ENCODE results near the gene PQBP1.

PQBP1 gene

GRCh38 chrX:48902135-48902534 is 4.4 kb downstream of the PQBP1 start:
- DNase-seq (ENCODE audit: low read depth) = no peak

- DNase-seq (ENCODE audit: low read depth) = no peak
These were observed 5.0 kb downstream of the PQBP1 start for GRCh38 chrX:48902776-48903175.

DNA sequence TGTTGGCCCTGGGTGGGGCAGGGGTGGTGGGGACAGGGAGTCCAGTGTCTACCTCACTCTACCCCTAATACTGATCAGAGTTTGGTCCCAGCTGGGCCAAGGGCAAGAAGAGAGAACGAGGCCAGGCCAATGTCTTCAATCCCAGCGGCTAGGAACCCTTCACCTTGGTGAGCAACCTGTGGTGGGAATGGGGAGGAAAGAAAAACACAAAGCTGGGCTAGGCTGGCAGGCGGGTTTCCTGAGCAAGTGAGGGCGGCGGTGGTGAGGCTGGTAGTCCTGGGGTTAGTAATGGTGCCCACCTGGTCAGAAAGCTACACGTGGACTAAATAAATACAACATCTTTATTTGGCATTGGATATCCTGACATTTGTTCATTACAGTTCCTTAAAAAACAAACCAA is 5.6 kb downstream of the PQBP1 start:
- no peak for DNase-seq (ENCODE audit: low read depth)

DNA sequence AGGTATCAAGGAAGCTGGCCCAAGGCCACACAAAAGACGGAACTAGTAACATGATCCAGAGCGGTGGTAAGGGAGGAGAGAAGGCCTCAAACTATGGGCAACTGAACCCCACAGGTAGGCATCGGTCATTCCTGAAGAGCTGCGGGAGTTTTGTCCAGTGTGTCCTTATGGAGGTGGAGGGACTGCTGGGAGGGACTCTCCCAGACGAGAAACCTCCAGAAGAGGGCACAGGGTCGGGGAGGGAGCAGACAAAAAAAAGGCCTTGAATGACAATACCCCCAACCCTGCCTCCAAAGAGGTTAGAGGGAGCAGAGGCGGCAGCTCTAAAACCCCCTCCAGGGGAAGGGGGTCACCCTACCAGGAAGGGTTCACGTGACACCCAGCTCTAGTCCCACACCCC is 6.5 kb downstream of the PQBP1 start:
- no peak for DNase-seq (ENCODE audit: low read depth)

- no peak for DNase-seq (ENCODE audit: low read depth)
These were observed 6.9 kb downstream of the PQBP1 start for GRCh38 chrX:48904626-48905025.

DNA sequence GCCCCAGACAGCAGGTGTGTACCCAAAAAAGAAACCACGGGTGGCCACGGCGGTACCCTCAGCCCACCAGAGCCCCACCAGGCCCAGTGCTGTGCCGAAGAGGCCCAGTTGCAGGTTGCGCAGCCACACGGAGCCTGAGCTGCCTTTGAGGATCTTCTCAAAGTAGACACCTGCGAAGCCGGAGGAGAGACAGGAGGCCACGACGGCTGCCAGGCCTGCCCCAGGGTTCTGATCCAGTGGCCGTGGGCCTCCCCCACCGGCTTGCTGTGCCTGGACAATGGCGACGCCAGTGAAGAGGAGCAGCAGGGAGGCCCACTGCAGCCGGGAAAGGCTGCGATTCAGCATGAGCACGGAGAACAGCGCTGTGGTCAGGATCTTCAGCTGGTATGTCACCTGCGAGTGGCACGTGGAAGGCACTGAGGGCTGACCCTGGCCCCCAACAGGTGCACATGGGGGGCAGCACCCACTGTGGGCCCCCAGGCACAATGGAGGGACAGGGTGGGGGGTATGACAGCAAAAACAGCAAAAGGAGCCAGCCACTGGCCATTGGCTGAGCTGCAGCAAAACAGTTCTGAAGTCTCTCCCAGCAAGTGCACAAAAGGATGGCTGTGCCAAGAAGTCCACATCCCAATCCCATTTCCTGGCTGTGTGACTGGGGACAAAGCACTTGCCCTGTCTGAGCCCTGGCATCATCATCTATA is 7.5 kb downstream of the PQBP1 start:
- DNase-seq (ENCODE audit: low read depth) = no peak

DNA sequence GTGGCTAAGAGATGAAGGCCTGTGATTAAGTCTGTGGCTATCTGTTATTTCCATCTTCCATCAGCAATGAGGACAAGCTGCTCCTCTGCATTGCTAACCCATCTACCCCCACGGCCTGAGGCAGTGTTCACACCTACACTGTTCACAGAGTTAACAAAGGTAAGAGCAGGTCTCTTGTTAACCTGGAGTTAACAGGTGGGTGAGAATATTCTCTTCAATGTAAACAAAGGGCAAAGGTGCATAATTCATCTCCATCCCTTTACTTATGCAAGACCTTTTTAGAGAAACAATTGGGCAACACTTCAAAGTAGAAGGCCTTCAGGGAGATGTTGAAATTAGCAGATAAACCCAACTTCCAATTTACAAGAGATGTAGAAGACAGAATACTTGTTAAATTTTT is 10.9 kb downstream of the PQBP1 start:
- no peak for DNase-seq (ENCODE audit: low read depth)

DNA sequence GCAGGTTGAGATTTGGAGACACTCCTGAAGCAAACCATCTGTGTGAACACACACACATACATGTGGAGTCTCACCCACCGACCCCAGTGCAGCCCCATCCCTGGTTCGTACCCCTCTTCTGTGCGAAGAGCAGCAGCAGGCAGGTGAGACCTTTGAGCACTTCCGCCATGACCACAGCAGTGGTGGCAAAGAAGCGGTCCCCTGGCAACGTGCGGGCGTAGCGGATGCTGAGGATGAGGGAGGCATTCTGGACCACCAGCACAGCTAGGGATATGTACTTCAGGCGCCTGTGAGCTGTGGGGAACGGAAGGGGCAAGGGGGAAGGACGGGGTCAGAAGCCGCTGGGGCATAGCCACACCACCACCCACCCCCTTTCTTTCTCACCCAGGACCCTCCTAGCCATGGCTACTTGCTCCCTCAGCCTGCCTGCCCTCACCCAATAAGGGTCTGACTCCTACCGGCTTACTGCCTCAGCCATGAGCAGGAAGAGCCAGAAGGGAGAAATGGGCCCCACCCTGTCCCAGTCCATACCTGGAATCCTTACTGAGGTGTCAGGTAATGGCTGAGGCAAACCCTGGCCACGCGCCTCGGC is 12.1 kb downstream of the PQBP1 start:
- DNase-seq (ENCODE audit: low read depth) = no peak

GRCh38 chrX:48910926-48911411 is 13.2 kb downstream of the PQBP1 start:
- DNase-seq (ENCODE audit: low read depth) = no peak

DNA sequence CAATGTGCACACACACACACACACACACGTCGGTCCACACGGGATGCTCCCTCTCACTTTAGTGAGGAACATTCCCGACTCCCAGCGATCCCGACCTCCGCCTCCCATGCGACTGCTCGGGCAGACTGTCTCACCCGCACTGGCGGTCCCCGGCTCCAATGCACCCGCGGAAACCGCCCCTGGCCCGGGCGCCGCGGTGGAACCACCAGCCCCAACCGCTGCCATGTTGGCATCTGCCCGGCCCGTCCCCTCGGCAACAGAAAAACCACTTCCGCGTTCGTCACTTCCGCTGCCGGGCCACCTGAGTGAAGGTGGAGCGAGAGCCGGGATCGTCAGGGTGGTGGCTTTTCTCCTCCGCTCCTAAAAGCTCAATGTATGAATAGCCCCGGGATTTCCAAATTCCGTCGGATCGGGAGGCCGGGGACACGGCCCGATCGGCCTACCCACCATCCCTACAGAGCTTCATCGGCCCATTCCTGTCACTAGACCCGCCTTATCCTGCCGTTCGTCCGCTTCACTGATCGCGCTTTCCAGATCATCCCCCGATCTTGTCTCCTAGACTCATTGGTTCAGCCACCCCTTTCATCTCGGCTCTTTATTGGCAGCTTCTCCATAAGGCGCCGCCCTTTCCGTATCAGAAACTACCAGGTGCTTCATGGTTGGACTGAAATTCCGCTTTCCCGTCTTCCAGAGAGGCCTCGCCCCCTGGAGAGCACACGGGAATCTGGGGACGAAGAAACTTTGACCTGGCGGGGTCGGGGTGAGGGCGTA is 13.9 kb downstream of the PQBP1 start, which contains the start of gene SLC35A2:
TSS of gene SLC35A2 (minus strand) at position 235 of the 771 bp plus-strand sequence. CDS start at position 225, 10 bp downstream.
- DNase-seq (ENCODE audit: low read depth) = peak; percentile 81

DNA sequence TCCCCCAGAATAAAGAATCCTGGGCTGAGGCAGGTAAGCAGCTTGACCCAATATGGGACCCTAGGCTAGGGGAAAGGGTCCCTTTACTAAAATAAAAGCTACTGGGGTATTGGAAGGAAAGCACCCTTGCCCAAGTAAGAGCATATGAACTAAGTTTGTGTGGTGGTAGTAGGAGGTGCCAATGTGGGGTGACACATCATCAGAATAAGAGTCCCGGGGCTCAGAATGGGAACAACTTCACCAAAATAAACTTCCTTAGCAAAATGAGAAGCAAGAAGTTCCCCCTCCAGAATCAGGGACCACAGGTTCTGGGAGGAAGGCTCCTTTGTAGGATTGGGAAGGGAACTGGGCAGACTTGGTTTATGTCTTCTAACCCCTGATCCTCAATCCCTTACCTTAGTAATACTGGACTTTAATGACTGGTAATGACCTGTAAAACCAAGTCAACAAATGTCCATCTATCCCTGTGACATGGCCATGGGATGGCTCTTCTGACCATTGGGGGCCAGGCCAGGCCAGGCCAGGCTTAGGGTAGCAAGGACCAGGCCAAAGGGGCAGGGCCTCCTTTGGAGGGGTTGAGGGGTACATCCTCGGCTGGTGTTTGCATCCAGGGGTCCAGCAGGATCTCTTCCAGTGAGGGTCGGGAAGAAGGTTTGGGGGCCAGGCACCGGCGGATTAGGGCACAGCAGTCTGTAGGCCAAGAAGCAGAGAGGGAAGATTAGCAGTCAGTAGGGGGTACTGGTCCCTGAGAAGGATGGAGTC is 16.1 kb downstream of the PQBP1 start:
- DNase-seq (ENCODE audit: low read depth) = no peak

- DNase-seq (ENCODE audit: low read depth) = no peak
These were observed 17.1 kb downstream of the PQBP1 start for GRCh38 chrX:48914593-48915493.

DNA sequence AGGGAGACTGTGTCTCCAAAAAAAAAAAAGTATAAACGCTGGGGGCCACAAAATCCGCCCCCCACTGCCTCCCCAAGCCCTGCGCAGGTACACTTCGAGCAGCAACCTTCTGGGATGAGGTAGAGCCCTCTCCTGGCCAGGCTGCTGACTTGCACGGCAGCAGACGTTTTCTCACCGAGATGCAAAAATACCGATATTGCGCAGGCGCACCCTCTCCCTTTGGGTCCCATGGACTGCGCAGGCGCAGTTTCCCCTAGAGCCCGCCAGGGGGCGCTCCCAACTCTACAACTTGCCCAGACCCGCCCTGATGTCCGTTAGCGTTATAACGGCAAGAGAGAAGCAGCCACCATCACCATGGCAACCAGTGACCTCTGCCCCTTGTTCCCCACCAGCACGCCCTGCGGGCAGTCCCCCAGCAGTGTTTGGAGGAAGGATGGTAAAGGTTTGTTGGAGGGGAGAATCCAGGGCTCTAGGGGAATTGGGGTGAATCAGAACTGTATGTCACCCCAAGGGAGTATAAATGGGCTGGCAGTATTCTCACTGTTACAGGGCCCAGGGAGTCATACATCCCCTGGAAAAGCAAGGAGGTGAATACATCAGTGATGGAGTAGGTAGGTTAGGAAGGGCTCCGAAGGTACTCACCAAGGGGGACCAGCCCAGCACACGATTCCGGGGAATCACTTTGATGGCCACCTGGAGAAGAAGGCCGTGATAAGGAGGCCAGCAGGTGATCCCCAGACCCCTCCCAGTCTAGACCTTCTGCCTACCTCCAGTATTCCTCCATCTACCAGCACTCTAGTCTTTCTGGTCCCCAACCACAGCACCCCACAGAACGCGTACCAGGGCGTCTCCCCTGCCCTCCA is 19.6 kb downstream of the PQBP1 start:
- DNase-seq (ENCODE audit: low read depth) = peak; percentile 68

DNA sequence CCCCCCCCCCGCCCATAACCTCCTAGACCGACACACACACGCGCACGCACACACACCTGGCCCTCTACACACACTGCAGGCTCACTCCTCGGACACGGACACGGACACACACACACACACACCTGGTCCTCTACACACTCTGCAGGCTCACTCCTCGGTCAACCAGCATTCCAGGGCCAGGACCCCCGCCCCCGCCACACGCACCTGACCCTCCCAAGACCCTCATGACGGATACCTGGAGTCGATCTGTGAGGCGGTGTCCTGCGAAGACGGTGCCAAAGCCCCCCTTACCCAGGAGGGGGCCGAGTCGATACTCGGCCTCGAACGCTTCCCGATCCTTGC is 20.5 kb downstream of the PQBP1 start:
- DNase-seq (ENCODE audit: low read depth) = no peak

GRCh38 chrX:48918643-48919340 is 21.1 kb downstream of the PQBP1 start, which contains the start of gene PIM2:
TSS of gene PIM2 (minus strand) at chrX:48919024. CDS start at chrX:48918834, 190 bp downstream.
- DNase-seq (ENCODE audit: low read depth) = peak; percentile 77

- DNase-seq (ENCODE audit: low read depth) = no peak
These were observed 21.7 kb downstream of the PQBP1 start for GRCh38 chrX:48919360-48919841.

GRCh38 chrX:48919947-48920717 is 22.4 kb downstream of the PQBP1 start:
- DNase-seq (ENCODE audit: low read depth) = no peak

DNA sequence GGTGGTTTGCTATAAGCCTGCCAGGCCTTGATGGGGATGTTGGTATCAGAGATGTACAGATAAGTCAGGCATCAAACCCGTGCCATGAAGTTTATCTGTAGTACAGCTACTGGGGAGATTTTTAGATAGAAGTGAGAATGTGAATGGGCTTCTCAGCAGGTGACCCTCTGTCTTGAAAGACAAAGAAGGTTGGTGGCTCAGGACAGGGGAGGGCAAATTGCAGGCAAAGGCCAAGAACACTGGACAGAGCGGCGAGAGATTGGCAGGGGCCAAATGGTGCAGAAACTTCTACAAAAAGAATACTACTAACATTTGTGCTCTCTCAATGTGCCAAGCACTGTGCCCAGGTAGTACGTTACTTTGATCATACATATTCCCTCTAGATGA is 23.0 kb downstream of the PQBP1 start:
- no peak for DNase-seq (ENCODE audit: low read depth)

GRCh38 chrX:48923771-48924170 is 26.0 kb downstream of the PQBP1 start:
- DNase-seq (ENCODE audit: low read depth) = no peak

Measured in stimulated activated CD8-positive, alpha-beta memory T cell treated with anti-CD3 and anti-CD28 coated beads, Interleukin-15, amount 100 ng/mL, for 1 hour (primary cell).